GM12878 (cell line): ENCODE data around the gene TBX15.

Source experiments
- BHLHE40 ChIP-seq, 2 experiments: fragments of 450-650 bp in 1 of 2; IDR thresholded peaks; 2 replicates each; pipeline ENCODE4 v1.6.1; 2011 to 2017; ENCODE audit warnings: low read depth in 2 of 2, borderline replicate concordance in 1 of 2, improper control_type of control experiment in 1 of 2, low read length in 1 of 2, mild to moderate bottlenecking in 1 of 2
- CTCF ChIP-seq, 3 experiments: IDR thresholded peaks in 2 of 3; conservative IDR thresholded peaks in 1 of 3; 2 replicates each; pipeline ENCODE4 v1.5.1; 2011; ENCODE audit warnings: low read depth in 3 of 3, low read length in 3 of 3, mild to moderate bottlenecking in 3 of 3, control low read depth in 2 of 3, moderate library complexity in 2 of 3, inconsistent platforms in 1 of 3, mixed read lengths in 1 of 3; ENCODE audit not compliant: control insufficient read depth in 2 of 3, insufficient read depth in 1 of 3; ENCODE audit errors: extremely low read depth in 1 of 3
- FOXM1 ChIP-seq: IDR thresholded peaks from 2 replicates; pipeline ENCODE4 v1.6.1; 2012; ENCODE audit warnings: low read depth, mild to moderate bottlenecking, inconsistent platforms, low read length, moderate library complexity
- GABPA ChIP-seq: IDR thresholded peaks from 2 replicates; pipeline ENCODE4 v1.6.1; 2014; ENCODE audit warnings: antibody characterized with exemption, low read depth, mild to moderate bottlenecking, inconsistent platforms
- POLR2A ChIP-seq: IDR thresholded peaks from 2 replicates; pipeline ENCODE4 v1.6.1; 2011; ENCODE audit warnings: low read depth, mild to moderate bottlenecking, low read length
- POLR2AphosphoS5 ChIP-seq: IDR thresholded peaks from 2 replicates; pipeline ENCODE4 v1.6.1; 2011; ENCODE audit warnings: mild to moderate bottlenecking, low read length, inconsistent platforms
- TAF1 ChIP-seq: IDR thresholded peaks from 2 replicates; pipeline ENCODE4 v1.6.1; 2011; ENCODE audit warnings: mild to moderate bottlenecking, low read depth, low read length, borderline replicate concordance
- USF1 ChIP-seq: IDR thresholded peaks from 2 replicates; pipeline ENCODE4 v1.6.1; 2011; ENCODE audit warnings: borderline replicate concordance, low read depth, mild to moderate bottlenecking, moderate library complexity, mixed read lengths, low read length; ENCODE audit not compliant: insufficient read depth; ENCODE audit errors: extremely low read length
- ZNF274 ChIP-seq: IDR thresholded peaks from one replicate; pipeline ENCODE4 v1.8.0; 2011; ENCODE audit not compliant: insufficient read length, insufficient read depth

DNA sequence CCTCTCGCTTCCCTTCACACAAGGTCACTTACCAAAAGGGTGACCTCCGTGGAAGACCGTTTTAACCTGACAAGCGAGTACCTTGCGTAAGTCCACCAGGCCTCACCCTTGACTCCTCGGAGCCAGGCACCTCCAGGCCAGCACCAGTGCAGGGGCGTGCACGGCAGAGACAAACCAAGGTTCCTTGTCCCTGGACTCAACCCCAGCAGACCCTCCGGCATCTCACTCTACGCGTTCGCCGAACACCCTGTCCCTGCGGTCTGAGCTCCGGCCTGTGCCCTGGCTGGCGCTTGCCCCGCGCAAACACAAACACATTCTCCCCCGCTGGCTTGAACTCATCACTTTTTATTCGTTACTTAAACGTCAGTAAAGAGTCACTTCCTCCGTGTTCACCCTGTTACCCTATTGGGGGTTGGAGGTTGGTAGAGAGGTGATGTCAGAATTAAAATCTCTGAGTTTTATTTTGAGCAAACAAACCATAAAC lies 4.5 kb downstream of the TBX15 start:
- TF ChIP-seq BHLHE40 (IDR thresholded peaks at IDR 0.05; ENCODE audit: borderline replicate concordance in 1 of 2, low read depth in 2 of 2, low read length in 1 of 2) (no peak), FOXM1 (no peak), ZNF274 (no peak), CTCF (IDR thresholded peaks at IDR 0.05 in 2 of 3, conservative IDR thresholded peaks at IDR 0.05 in 1 of 3; ENCODE audit: control insufficient read depth in 2 of 3, extremely low read depth in 1 of 3, insufficient read depth in 1 of 3, low read depth in 3 of 3, low read length in 3 of 3) (no peak), GABPA (no peak), POLR2AphosphoS5 (no peak), POLR2A (no peak), USF1 (no peak), TAF1 (no peak)
